Activated CD8-positive, alpha-beta memory T cell treated with anti-CD3 and anti-CD28 coated beads, Interleukin-2, amount 50 U/mL, for 1 hour (primary cell): ENCODE results near the gene MN1.

Experiments
- DNase-seq: peaks from one replicate; pipeline ENCODE4 v3.0.0-alpha.2; 2020; ENCODE audit errors: extremely low read depth

The MN1 gene

GRCh38 chr22:27716074-27716473 lies 85.5 kb downstream of the MN1 start:
- no peak for DNase-seq

- no peak for DNase-seq
These were observed 86.5 kb downstream of the MN1 start for GRCh38 chr22:27715106-27715505.

- DNase-seq, result no peak
These were observed 87.5 kb downstream of the MN1 start for GRCh38 chr22:27714068-27714467.

GRCh38 chr22:27713461-27713860 lies 88.1 kb downstream of the MN1 start:
- DNase-seq, result no peak

- no peak for DNase-seq
These were observed 89.8 kb downstream of the MN1 start for GRCh38 chr22:27711756-27712155.

- no peak for DNase-seq
These were observed 90.5 kb downstream of the MN1 start for GRCh38 chr22:27711012-27711411.

GRCh38 chr22:27709919-27710675 lies 91.5 kb downstream of the MN1 start:
- DNase-seq, result no peak

GRCh38 chr22:27706489-27706888 lies 95.1 kb downstream of the MN1 start:
- no peak for DNase-seq

- no peak for DNase-seq
These were observed 96.0 kb downstream of the MN1 start for GRCh38 chr22:27705408-27706080.

GRCh38 chr22:27704581-27704980 lies 97.0 kb downstream of the MN1 start:
- DNase-seq, result no peak

- DNase-seq, result no peak
These were observed 102.1 kb downstream of the MN1 start for GRCh38 chr22:27699383-27700019.

- no peak for DNase-seq
These were observed 102.7 kb downstream of the MN1 start for GRCh38 chr22:27698813-27699212.
